SK-N-SH (cell line): ENCODE data around the gene GDA.

Experiments used
- CHD2 ChIP-seq: fragments of 150-350 bp; IDR thresholded peaks from 2 replicates; pipeline ENCODE4 v1.6.1; 2018; ENCODE audit warnings: low read length; ENCODE audit not compliant: partially characterized antibody
- EP300 ChIP-seq, 2 experiments: IDR thresholded peaks; 2 replicates each; pipeline versions ENCODE4 v1.4.0 to v1.6.1; 2012; ENCODE audit warnings: borderline replicate concordance in 1 of 2, low read depth in 1 of 2, low read length in 1 of 2
- GABPA ChIP-seq: IDR thresholded peaks from 2 replicates; pipeline ENCODE4 v1.4.0; 2012; ENCODE audit warnings: low read depth, mild to moderate bottlenecking
- NFIC ChIP-seq: IDR thresholded peaks from 2 replicates; pipeline ENCODE4 v1.4.0; 2012; ENCODE audit warnings: borderline replicate concordance
- POLR2AphosphoS5 ChIP-seq: IDR thresholded peaks from 2 replicates; pipeline ENCODE4 v1.6.1; 2012; ENCODE audit warnings: low read depth, low read length
- RFX5 ChIP-seq: IDR thresholded peaks from 2 replicates; pipeline ENCODE4 v1.6.1; 2012; ENCODE audit warnings: mild to moderate bottlenecking, improper control_type of control experiment, low read length
- TAF1 ChIP-seq: IDR thresholded peaks from 2 replicates; pipeline ENCODE4 v1.6.1; 2012; ENCODE audit warnings: low read depth, mild to moderate bottlenecking, low read length, moderate library complexity, borderline replicate concordance
- TF ChIP-seq, protein P1 (sequence below): fragments of 200-600 bp; sonication (generic); IDR thresholded peaks from 2 replicates; pipeline ENCODE4 v1.6.1; 2017; ENCODE audit warnings: antibody characterized with exemption, mild to moderate bottlenecking, moderate library complexity
- TF ChIP-seq, protein P2 (sequence below): fragments of 150-350 bp; IDR thresholded peaks from 2 replicates; pipeline ENCODE4 v1.6.1; 2017; ENCODE audit warnings: antibody characterized with exemption, low read length, low read depth, borderline replicate concordance
- TF ChIP-seq, protein P3 (sequence below): IDR thresholded peaks from 2 replicates; pipeline ENCODE4 v1.4.0; 2012; ENCODE audit warnings: low read depth
- TF ChIP-seq, protein P4 (sequence below): fragments of 150-350 bp; IDR thresholded peaks from 2 replicates; pipeline ENCODE4 v1.6.1; 2016; ENCODE audit warnings: mild to moderate bottlenecking, low read depth, low read length

DNA sequence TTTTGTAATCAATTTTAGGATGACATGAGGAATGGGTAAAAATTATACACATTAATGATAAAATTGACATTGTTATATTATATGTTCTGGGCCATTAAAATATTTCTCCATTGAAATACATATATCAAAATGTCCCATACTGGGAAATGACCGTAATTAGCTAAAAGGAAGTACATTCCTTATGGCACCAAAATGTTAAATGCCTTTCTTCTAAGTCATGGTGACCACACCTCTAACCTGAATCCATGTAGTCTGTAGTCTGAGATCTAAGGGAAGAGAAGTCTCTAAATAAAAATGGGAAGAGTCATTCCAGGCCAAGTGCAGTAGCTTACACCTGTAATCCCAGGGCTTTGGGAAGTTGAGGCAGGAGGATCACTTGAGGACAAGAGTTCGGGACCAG, 10.0 kb upstream of the GDA start:
- TF ChIP-seq, protein P1, sequence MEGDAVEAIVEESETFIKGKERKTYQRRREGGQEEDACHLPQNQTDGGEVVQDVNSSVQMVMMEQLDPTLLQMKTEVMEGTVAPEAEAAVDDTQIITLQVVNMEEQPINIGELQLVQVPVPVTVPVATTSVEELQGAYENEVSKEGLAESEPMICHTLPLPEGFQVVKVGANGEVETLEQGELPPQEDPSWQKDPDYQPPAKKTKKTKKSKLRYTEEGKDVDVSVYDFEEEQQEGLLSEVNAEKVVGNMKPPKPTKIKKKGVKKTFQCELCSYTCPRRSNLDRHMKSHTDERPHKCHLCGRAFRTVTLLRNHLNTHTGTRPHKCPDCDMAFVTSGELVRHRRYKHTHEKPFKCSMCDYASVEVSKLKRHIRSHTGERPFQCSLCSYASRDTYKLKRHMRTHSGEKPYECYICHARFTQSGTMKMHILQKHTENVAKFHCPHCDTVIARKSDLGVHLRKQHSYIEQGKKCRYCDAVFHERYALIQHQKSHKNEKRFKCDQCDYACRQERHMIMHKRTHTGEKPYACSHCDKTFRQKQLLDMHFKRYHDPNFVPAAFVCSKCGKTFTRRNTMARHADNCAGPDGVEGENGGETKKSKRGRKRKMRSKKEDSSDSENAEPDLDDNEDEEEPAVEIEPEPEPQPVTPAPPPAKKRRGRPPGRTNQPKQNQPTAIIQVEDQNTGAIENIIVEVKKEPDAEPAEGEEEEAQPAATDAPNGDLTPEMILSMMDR = no peak
- TF ChIP-seq, protein P2, sequence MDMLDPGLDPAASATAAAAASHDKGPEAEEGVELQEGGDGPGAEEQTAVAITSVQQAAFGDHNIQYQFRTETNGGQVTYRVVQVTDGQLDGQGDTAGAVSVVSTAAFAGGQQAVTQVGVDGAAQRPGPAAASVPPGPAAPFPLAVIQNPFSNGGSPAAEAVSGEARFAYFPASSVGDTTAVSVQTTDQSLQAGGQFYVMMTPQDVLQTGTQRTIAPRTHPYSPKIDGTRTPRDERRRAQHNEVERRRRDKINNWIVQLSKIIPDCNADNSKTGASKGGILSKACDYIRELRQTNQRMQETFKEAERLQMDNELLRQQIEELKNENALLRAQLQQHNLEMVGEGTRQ = no peak
- TF ChIP-seq EP300 (IDR thresholded peaks at IDR 0.05; ENCODE audit: borderline replicate concordance in 1 of 2, low read depth in 1 of 2, low read length in 1 of 2) = no peak
- TF ChIP-seq TAF1 = no peak
- no peak for TF ChIP-seq RFX5
- TF ChIP-seq, protein P3, sequence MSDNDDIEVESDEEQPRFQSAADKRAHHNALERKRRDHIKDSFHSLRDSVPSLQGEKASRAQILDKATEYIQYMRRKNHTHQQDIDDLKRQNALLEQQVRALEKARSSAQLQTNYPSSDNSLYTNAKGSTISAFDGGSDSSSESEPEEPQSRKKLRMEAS = no peak
- TF ChIP-seq GABPA = no peak
- no peak for TF ChIP-seq POLR2AphosphoS5
- TF ChIP-seq NFIC = no peak
- TF ChIP-seq, protein P4, sequence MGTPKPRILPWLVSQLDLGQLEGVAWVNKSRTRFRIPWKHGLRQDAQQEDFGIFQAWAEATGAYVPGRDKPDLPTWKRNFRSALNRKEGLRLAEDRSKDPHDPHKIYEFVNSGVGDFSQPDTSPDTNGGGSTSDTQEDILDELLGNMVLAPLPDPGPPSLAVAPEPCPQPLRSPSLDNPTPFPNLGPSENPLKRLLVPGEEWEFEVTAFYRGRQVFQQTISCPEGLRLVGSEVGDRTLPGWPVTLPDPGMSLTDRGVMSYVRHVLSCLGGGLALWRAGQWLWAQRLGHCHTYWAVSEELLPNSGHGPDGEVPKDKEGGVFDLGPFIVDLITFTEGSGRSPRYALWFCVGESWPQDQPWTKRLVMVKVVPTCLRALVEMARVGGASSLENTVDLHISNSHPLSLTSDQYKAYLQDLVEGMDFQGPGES = no peak
- TF ChIP-seq CHD2 = no peak
